Right lobe of liver (tissue), 4 donors: ENCODE results near the gene PLCL1.

Source experiments
- POLR2A ChIP-seq: fragments of 450-650 bp; IDR thresholded peaks from one replicate; pipeline ENCODE4 v1.6.1; 2017; ENCODE audit warnings: antibody characterized with exemption, mild to moderate bottlenecking
- TF ChIP-seq, protein P1 (sequence below), 4 donors: fragments of 200-600 bp in 3 of 4; fragments of 450-650 bp in 1 of 4; IDR thresholded peaks; one replicate each; pipeline versions ENCODE4 v1.5.1 to v1.8.0; 2016 to 2022; ENCODE audit warnings: antibody characterized with exemption in 4 of 4, mild to moderate bottlenecking in 2 of 4
- donor health status: DM: no; HTN: no; CAD: no.
- donor health status: DM: no; HTN: no; CAD: no.
- donor health status: DM: no; HTN: yes; CAD: no.

DNA sequence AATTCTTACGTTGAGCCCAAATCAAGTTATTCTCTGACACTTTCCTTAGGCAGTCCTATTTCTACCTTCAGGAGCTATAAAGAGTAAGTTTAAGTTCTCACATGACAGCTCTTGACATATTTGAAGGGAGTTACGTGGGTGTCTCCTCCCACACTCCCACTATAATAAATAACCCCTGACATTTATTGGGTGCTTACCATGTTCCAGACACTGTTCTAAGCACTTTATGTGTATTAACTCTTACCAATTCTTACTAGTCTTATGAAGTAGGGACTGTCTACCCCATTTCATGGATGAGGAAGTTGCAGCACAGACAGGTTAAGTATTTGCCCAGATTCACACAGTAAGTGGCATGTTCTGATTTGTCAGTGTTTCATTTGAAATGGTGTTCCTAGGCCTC lies 17.9 kb downstream of the PLCL1 start:
- TF ChIP-seq, protein P1, sequence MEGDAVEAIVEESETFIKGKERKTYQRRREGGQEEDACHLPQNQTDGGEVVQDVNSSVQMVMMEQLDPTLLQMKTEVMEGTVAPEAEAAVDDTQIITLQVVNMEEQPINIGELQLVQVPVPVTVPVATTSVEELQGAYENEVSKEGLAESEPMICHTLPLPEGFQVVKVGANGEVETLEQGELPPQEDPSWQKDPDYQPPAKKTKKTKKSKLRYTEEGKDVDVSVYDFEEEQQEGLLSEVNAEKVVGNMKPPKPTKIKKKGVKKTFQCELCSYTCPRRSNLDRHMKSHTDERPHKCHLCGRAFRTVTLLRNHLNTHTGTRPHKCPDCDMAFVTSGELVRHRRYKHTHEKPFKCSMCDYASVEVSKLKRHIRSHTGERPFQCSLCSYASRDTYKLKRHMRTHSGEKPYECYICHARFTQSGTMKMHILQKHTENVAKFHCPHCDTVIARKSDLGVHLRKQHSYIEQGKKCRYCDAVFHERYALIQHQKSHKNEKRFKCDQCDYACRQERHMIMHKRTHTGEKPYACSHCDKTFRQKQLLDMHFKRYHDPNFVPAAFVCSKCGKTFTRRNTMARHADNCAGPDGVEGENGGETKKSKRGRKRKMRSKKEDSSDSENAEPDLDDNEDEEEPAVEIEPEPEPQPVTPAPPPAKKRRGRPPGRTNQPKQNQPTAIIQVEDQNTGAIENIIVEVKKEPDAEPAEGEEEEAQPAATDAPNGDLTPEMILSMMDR (IDR thresholded peaks at IDR 0.05) = no peak
- no peak for TF ChIP-seq POLR2A
